OCI-LY1 (cell line): Measurements from ENCODE around the gene GDPD1.
"Not testable (repeated sequence)": the region's sequence is repeated elsewhere in the genome, so short reads cannot be mapped to it uniquely, and the experiment has no call there.

Experiments used
- H2AFZ ChIP-seq: fragments of 200-600 bp; sonication (generic), shearing (Covaris generic); 2 replicates; pipeline ENCODE4 v1.6.0; 2014; ENCODE audit warnings: antibody characterized with exemption, mild to moderate bottlenecking, low read length
- H3F3A ChIP-seq: fragments of 200-600 bp; sonication (generic), shearing (Covaris generic); 2 replicates; pipeline ENCODE4 v1.6.0; 2014; ENCODE audit warnings: mild to moderate bottlenecking, antibody characterized with exemption, low read length, moderate library complexity; ENCODE audit not compliant: insufficient read depth
- H3K27ac ChIP-seq: fragments of 200-600 bp; sonication (generic); 2 replicates; pipeline ENCODE4 v1.5.1; 2014; ENCODE audit warnings: low read length, mixed run types, mild to moderate bottlenecking, low read depth; ENCODE audit not compliant: poor library complexity, severe bottlenecking
- H3K27me3 ChIP-seq: fragments of 200-600 bp; sonication (generic); 2 replicates; pipeline ENCODE4 v1.6.0; 2014; ENCODE audit warnings: antibody characterized with exemption, mild to moderate bottlenecking, low read length, moderate library complexity; ENCODE audit not compliant: insufficient read depth
- H3K36me3 ChIP-seq: fragments of 200-600 bp; sonication (generic); 2 replicates; pipeline ENCODE4 v1.6.1; 2014; ENCODE audit warnings: mild to moderate bottlenecking, antibody characterized with exemption, low read length, moderate library complexity, mixed read lengths; ENCODE audit not compliant: insufficient read depth
- H3K4me1 ChIP-seq: fragments of 200-600 bp; sonication (generic); 2 replicates; pipeline ENCODE4 v1.5.1; 2014; ENCODE audit warnings: mild to moderate bottlenecking, low read length, moderate library complexity; ENCODE audit not compliant: insufficient read depth, severe bottlenecking
- H3K4me2 ChIP-seq: fragments of 200-600 bp; sonication (generic), shearing (Covaris generic); 2 replicates; pipeline ENCODE4 v1.6.1; 2014; ENCODE audit warnings: low read length
- H3K4me3 ChIP-seq: fragments of 200-600 bp; sonication (generic); 2 replicates; pipeline ENCODE4 v1.5.1; 2014; ENCODE audit warnings: low read length, low read depth, mild to moderate bottlenecking, mixed read lengths; ENCODE audit not compliant: poor library complexity, severe bottlenecking
- H3K79me2 ChIP-seq: fragments of 200-600 bp; shearing (Covaris generic); 2 replicates; pipeline ENCODE4 v1.6.1; 2016; ENCODE audit warnings: mixed run types, low read length, mixed read lengths; ENCODE audit not compliant: insufficient read depth
- H3K9ac ChIP-seq: fragments of 200-600 bp; sonication (generic), shearing (Covaris generic); 2 replicates; pipeline ENCODE4 v1.6.1; 2014; ENCODE audit warnings: mild to moderate bottlenecking, low read length, mixed read lengths
- H3K9me2 ChIP-seq: fragments of 200-600 bp; sonication (generic), shearing (Covaris generic); 2 replicates; pipeline ENCODE4 v1.6.1; 2014; ENCODE audit warnings: low read depth, mild to moderate bottlenecking, low read length, mixed read lengths
- H3K9me3 ChIP-seq: fragments of 200-600 bp; shearing (Covaris generic); 2 replicates; pipeline ENCODE4 v1.6.1; 2014; ENCODE audit warnings: low read length, mixed read lengths
- H4K20me1 ChIP-seq: fragments of 200-600 bp; sonication (generic), shearing (Covaris generic); 2 replicates; pipeline ENCODE4 v1.6.0; 2016; ENCODE audit warnings: mild to moderate bottlenecking, low read length; ENCODE audit not compliant: insufficient read depth
- EZH2 ChIP-seq: fragments of 200-600 bp; sonication (generic), shearing (Covaris generic); IDR thresholded peaks from 2 replicates; pipeline ENCODE4 v1.8.0; 2017; ENCODE audit warnings: borderline replicate concordance, mixed run types, mild to moderate bottlenecking, antibody characterized with exemption, low read length, moderate library complexity, mixed read lengths
- TF ChIP-seq, protein P1 (sequence below): fragments of 200-600 bp; sonication (generic), shearing (Covaris generic); IDR thresholded peaks from 2 replicates; pipeline ENCODE4 v1.5.1; 2017; ENCODE audit warnings: mild to moderate bottlenecking, antibody characterized with exemption, low read length, moderate library complexity, mixed read lengths

GDPD1 gene

DNA sequence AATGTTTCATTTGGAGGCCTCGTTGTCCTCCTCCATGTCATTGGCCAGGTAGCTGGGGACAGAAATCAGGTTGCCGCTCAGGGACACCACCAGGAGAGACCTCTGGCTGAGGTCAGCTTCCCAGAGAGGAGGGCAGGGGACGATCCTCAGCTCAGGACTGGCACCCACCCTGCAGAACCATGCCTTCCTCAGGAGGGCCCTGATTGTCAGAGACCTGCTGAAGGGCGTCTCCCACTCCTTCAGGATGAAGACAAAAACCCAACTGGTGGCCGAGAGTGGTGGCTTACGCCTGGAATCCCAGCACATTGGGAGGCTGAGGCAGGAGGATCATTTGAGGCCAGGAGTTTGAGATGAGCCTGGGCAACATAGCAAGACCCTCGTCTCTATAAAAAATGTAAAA, 45.2 kb upstream of the GDPD1 start:
- Histone ChIP-seq H3K27me3 (no peaks in the 10 kb centered on the region), H3K9me3 (no peaks in the 10 kb centered on the region), H3K9me2 (no peaks in the 10 kb centered on the region), H3K9ac (no peak overlapping the region), H3K36me3 (peaks cover 55% of the 10 kb centered on the region), H4K20me1 (no peaks in the 10 kb centered on the region), H3K27ac (no peak overlapping the region), H3K79me2 (no peaks in the 10 kb centered on the region), H2AFZ (no peak overlapping the region), H3K4me1 (no peaks in the 10 kb centered on the region), H3K4me2 (no peak overlapping the region), H3F3A (no peaks in the 10 kb centered on the region), H3K4me3 (no peak overlapping the region)
- TF ChIP-seq EZH2 = no peak
- TF ChIP-seq, protein P1, sequence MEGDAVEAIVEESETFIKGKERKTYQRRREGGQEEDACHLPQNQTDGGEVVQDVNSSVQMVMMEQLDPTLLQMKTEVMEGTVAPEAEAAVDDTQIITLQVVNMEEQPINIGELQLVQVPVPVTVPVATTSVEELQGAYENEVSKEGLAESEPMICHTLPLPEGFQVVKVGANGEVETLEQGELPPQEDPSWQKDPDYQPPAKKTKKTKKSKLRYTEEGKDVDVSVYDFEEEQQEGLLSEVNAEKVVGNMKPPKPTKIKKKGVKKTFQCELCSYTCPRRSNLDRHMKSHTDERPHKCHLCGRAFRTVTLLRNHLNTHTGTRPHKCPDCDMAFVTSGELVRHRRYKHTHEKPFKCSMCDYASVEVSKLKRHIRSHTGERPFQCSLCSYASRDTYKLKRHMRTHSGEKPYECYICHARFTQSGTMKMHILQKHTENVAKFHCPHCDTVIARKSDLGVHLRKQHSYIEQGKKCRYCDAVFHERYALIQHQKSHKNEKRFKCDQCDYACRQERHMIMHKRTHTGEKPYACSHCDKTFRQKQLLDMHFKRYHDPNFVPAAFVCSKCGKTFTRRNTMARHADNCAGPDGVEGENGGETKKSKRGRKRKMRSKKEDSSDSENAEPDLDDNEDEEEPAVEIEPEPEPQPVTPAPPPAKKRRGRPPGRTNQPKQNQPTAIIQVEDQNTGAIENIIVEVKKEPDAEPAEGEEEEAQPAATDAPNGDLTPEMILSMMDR = no peak

DNA sequence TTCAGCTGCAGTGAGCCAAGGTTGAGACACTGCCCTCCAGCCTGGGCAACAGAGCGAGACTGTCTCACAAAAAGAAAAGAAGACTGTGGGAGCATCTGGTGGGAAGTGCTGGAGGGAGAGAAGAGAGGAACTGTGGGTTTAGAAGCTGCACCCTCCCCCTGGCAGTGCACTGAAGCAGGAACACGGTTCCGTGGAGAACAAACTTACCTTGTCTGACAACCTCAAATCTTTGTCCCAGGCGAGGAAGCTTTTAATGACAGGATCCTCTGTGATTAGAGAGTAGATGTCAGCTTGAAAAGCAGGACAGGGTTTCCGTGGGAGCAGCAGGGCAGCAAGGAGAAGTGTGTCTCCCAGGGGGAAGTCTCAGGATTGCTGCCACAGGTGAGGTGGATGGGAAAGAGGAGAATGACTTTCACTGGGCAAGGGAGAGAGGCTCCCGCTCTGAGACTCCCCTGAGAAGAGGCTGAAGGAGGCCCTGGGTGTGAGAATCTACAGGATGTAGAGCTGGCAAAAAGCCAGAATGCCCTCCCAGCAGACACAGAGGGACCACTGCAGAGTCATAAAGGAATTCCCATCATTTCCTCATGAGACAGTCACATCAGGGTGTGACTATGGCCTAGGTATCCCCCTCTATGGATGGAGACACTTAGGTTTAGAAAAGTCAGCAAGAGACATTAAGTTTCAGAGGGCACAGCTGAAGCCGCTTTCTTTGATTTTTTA, 41.9 kb upstream of the GDPD1 start:
- Histone ChIP-seq H3K9ac (no peak overlapping the region), H3K9me3 (no peaks in the 10 kb centered on the region), H2AFZ (no peak overlapping the region), H3K4me2 (no peak overlapping the region), H3K36me3 (peaks cover 34% of the 10 kb centered on the region), H3K27me3 (no peaks in the 10 kb centered on the region), H3K4me3 (no peak overlapping the region), H3K27ac (no peak overlapping the region), H3K4me1 (no peaks in the 10 kb centered on the region), H3K79me2 (no peaks in the 10 kb centered on the region), H3F3A (no peaks in the 10 kb centered on the region), H3K9me2 (no peaks in the 10 kb centered on the region), H4K20me1 (no peaks in the 10 kb centered on the region)
- TF ChIP-seq EZH2 = no peak
- TF ChIP-seq, protein P1 = no peak

DNA sequence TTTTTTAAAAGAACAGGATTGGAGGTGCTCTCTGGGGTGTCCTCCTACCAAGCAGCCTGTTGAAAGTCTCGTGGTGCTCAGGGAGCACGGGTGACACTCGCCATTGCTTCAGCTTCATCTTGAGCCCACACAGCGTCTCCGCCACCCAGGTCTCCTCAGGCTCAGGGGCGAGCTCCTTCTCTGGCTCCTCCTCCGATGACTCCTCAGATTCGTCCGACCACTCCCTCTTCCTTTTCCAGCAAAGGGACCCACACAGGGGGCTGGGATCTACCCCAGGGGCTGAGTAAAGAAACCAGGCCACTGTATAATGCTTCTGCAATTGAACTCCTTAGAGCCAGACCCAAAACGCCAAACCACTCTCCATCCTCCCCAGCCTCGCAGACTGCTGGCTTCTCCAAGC, 40.7 kb upstream of the GDPD1 start:
- not testable (repeated sequence) for H3K4me2 ChIP-seq, H3F3A ChIP-seq, H3K4me1 ChIP-seq, H3K4me3 ChIP-seq, H3K79me2 ChIP-seq, H3K9ac ChIP-seq, H2AFZ ChIP-seq, H3K9me2 ChIP-seq, H3K9me3 ChIP-seq, H3K27me3 ChIP-seq, H3K27ac ChIP-seq, H4K20me1 ChIP-seq
- H3K36me3 ChIP-seq = peaks cover 22% of the 10 kb centered on the region

DNA sequence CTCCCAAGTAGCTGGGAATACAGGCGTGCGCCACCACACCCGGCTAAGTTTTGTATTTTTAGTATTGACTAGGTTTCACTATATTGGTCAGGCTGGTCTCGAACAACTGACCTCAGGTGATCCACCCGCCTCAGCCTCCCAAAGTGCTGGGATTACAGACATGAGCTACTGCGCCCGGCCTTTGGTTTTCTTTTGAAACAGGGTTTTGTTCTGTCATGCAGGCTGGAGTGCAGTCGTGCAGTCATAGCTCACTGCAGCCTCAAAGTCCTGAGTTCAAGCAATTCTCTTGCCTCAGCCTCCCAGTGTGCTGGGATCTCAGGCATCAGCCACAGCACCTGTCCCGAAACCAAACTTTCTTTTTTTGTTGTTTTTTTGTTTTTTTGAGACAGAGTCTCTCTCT, 39.7 kb upstream of the GDPD1 start:
- H3K9ac ChIP-seq = no peak overlapping the region
- H3K9me2 ChIP-seq = no peaks in the 10 kb centered on the region
- no peaks in the 10 kb centered on the region for H3K79me2 ChIP-seq
- TF ChIP-seq, protein P1 = no peak
- no peak for TF ChIP-seq EZH2
- no peak overlapping the region for H3K27ac ChIP-seq
- no peaks in the 10 kb centered on the region for H4K20me1 ChIP-seq
- no peaks in the 10 kb centered on the region for H3K4me1 ChIP-seq
- no peak overlapping the region for H3K4me2 ChIP-seq
- H3K4me3 ChIP-seq = no peak overlapping the region
- peaks cover 21% of the 10 kb centered on the region for H3K36me3 ChIP-seq
- no peaks in the 10 kb centered on the region for H3K9me3 ChIP-seq
- no peaks in the 10 kb centered on the region for H3F3A ChIP-seq
- H3K27me3 ChIP-seq = no peaks in the 10 kb centered on the region
- no peak overlapping the region for H2AFZ ChIP-seq
